Suprapubic skin (tissue), 4 donors: ENCODE data around the gene GNB1L.

Experiments used
- CTCF ChIP-seq, 2 donors: fragments of 200-600 bp in 1 of 2; fragments of 450-650 bp in 1 of 2; sonication (generic) in 1 of 2; IDR thresholded peaks; one replicate each; pipeline ENCODE4 v1.5.1; 2016 to 2019; ENCODE audit warnings: antibody characterized with exemption in 2 of 2, mild to moderate bottlenecking in 1 of 2, moderate library complexity in 1 of 2
- EP300 ChIP-seq: sonication (generic); formaldehyde crosslinking; IDR thresholded peaks from one replicate; pipeline ENCODE4 v1.6.1; 2017; ENCODE audit warnings: antibody characterized with exemption
- POLR2A ChIP-seq, 2 donors: fragments of 450-650 bp; IDR thresholded peaks; one replicate each; pipeline ENCODE4 v1.6.1; 2017; ENCODE audit warnings: antibody characterized with exemption in 2 of 2, mild to moderate bottlenecking in 2 of 2, moderate library complexity in 2 of 2
- POLR2AphosphoS5 ChIP-seq, 3 donors: sonication (generic); formaldehyde crosslinking; IDR thresholded peaks; one replicate each; pipeline ENCODE4 v1.6.1; 2017; ENCODE audit warnings: antibody characterized with exemption in 3 of 3

GRCh38 chr22:19888131-19888746, 33.6 kb upstream of the GNB1L start:
- TF ChIP-seq CTCF (IDR thresholded peaks at IDR 0.05) (no peak), POLR2A (IDR thresholded peaks at IDR 0.05) (no peak), EP300 (no peak), POLR2AphosphoS5 (IDR thresholded peaks at IDR 0.05) (no peak)
